ENCODE results near the gene FAM151B. TPM values are rescaled to one million over a fixed set of nuclear protein-coding genes. Genes with fewer than 3 reads are reported as not detected.

FAM151B gene
- total and polyA plus RNA-seq, 2 donors (not counting 1 experiment from before 2014, with no cell fraction given): 1.1 TPM; not detected in 1

GRCh38 chr5:80487444-80487828 is 464 bp upstream of the FAM151B start:
- peak overlapping the region; percentile 58 for H3K9ac ChIP-seq (ENCODE audit: low read length)
- intact Hi-C loops (cut with micrococcal nuclease): no loop called here
- H3K27ac Mint-ChIP-seq: no peak overlapping the region
- H3K9me3 ChIP-seq (ENCODE audit: control extremely low read depth in 1 of 3, control insufficient read depth in 2 of 3, insufficient read depth in 1 of 3, low read length in 2 of 3): peaks cover 3 to 30% (median 13%) of the 10 kb centered on the region in 3 donors
- H3K36me3 ChIP-seq (replicated peaks in 1 of 2; ENCODE audit: control extremely low read depth in 1 of 2, control insufficient read depth in 1 of 2, extremely low read depth in 1 of 2, insufficient read depth in 2 of 2, low read length in 1 of 2): no peaks in the 10 kb centered on the region
- peaks cover 18% of the 10 kb centered on the region for H3K4me1 Mint-ChIP-seq
- 68% methylated on average over 18 of the region's 18 CpGs for WGBS (ENCODE audit: insufficient coverage)
- ATAC-seq (ENCODE audit: low read depth) (no peak), DNase-seq (no peak)
- peaks cover 0 to 22% (median 8%) of the 10 kb centered on the region in 4 experiments for H3K27me3 ChIP-seq (replicated peaks in 1 of 4; ENCODE audit: control extremely low read depth in 1 of 4, control insufficient read depth in 3 of 4, insufficient read depth in 4 of 4, low read length in 3 of 4)
- no peaks in the 10 kb centered on the region for H3K79me2 ChIP-seq (ENCODE audit: control insufficient read depth, insufficient read depth, low read length)
- H3K27ac ChIP-seq (ENCODE audit: low read length in 2 of 2): no peak overlapping the region
- H3K27me3 Mint-ChIP-seq: peaks cover 31% of the 10 kb centered on the region
- H4K20me1 ChIP-seq (ENCODE audit: control insufficient read depth, insufficient read depth, low read length, poor library complexity, severe bottlenecking): no peaks in the 10 kb centered on the region
- peak overlapping the region; percentile 85 for H3K4me3 Mint-ChIP-seq
- H3K4me1 ChIP-seq (ENCODE audit: control insufficient read depth in 2 of 2, insufficient read depth in 2 of 2, low read length in 2 of 2): peaks cover 8 to 12% of the 10 kb centered on the region in 2 donors
- H3K4me2 ChIP-seq (replicated peaks; ENCODE audit: low read depth, low read length, poor library complexity, severe bottlenecking): peak overlapping the region; percentile 89
- H2AFZ ChIP-seq (ENCODE audit: insufficient read depth, low read depth, low read length, poor library complexity, severe bottlenecking): peak overlapping the region; percentile 71
- H3K4me3 ChIP-seq (ENCODE audit: control extremely low read depth in 1 of 5, extremely low read depth in 1 of 5, insufficient read depth in 1 of 5, low read depth in 2 of 5, low read length in 4 of 5): peak overlapping the region; percentile 35 to 60 (median 47)
- POLR2A ChIA-PET: no interaction called here
- TF ChIP-seq, protein P1, sequence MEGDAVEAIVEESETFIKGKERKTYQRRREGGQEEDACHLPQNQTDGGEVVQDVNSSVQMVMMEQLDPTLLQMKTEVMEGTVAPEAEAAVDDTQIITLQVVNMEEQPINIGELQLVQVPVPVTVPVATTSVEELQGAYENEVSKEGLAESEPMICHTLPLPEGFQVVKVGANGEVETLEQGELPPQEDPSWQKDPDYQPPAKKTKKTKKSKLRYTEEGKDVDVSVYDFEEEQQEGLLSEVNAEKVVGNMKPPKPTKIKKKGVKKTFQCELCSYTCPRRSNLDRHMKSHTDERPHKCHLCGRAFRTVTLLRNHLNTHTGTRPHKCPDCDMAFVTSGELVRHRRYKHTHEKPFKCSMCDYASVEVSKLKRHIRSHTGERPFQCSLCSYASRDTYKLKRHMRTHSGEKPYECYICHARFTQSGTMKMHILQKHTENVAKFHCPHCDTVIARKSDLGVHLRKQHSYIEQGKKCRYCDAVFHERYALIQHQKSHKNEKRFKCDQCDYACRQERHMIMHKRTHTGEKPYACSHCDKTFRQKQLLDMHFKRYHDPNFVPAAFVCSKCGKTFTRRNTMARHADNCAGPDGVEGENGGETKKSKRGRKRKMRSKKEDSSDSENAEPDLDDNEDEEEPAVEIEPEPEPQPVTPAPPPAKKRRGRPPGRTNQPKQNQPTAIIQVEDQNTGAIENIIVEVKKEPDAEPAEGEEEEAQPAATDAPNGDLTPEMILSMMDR (IDR thresholded peaks at IDR 0.05): no peak
- no peak for TF ChIP-seq EZH2 (IDR thresholded peaks at IDR 0.05; ENCODE audit: borderline replicate concordance, insufficient read depth, low read depth, low read length, poor library complexity, severe bottlenecking)
- CTCF ChIA-PET: no interaction called here
- H3K9me3 Mint-ChIP-seq (ENCODE audit: insufficient read depth): peaks cover 10% of the 10 kb centered on the region

- Histone ChIP-seq H3K27ac (ENCODE audit: low read length in 2 of 2) (no peak overlapping the region), H2AFZ (ENCODE audit: insufficient read depth, low read depth, low read length, poor library complexity, severe bottlenecking) (no peak overlapping the region), H3K36me3 (replicated peaks in 1 of 2; ENCODE audit: control extremely low read depth in 1 of 2, control insufficient read depth in 1 of 2, extremely low read depth in 1 of 2, insufficient read depth in 2 of 2, low read length in 1 of 2) (no peaks in the 10 kb centered on the region), H3K4me2 (replicated peaks; ENCODE audit: low read depth, low read length, poor library complexity, severe bottlenecking) (no peak overlapping the region), H3K4me3 (ENCODE audit: control extremely low read depth in 1 of 5, extremely low read depth in 1 of 5, insufficient read depth in 1 of 5, low read depth in 2 of 5, low read length in 4 of 5) (no peak overlapping the region), H3K9ac (ENCODE audit: low read length) (no peak overlapping the region), H3K9me3 (ENCODE audit: control extremely low read depth in 1 of 3, control insufficient read depth in 2 of 3, insufficient read depth in 1 of 3, low read length in 2 of 3) (peaks cover 0 to 14% (median 0%) of the 10 kb centered on the region in 3 donors), H3K4me1 (ENCODE audit: control insufficient read depth in 2 of 2, insufficient read depth in 2 of 2, low read length in 2 of 2) (peaks cover 8 to 12% of the 10 kb centered on the region in 2 donors), H3K27me3 (replicated peaks in 1 of 4; ENCODE audit: control extremely low read depth in 1 of 4, control insufficient read depth in 3 of 4, insufficient read depth in 4 of 4, low read length in 3 of 4) (peaks cover 0 to 22% (median 5%) of the 10 kb centered on the region in 4 experiments), H3K79me2 (ENCODE audit: control insufficient read depth, insufficient read depth, low read length) (no peaks in the 10 kb centered on the region), H4K20me1 (ENCODE audit: control insufficient read depth, insufficient read depth, low read length, poor library complexity, severe bottlenecking) (no peaks in the 10 kb centered on the region)
- Mint-ChIP-seq H3K4me3 (no peak overlapping the region), H3K27me3 (peaks cover 29% of the 10 kb centered on the region), H3K4me1 (peaks cover 18% of the 10 kb centered on the region), H3K27ac (no peak overlapping the region), H3K9me3 (ENCODE audit: insufficient read depth) (no peaks in the 10 kb centered on the region)
- no peak for DNase-seq
- intact Hi-C loops (cut with micrococcal nuclease): no loop called here
- ChIA-PET CTCF (no interaction called here), POLR2A (no interaction called here)
- ATAC-seq (ENCODE audit: low read depth): no peak
- no peak for TF ChIP-seq EZH2 (IDR thresholded peaks at IDR 0.05; ENCODE audit: borderline replicate concordance, insufficient read depth, low read depth, low read length, poor library complexity, severe bottlenecking)
- TF ChIP-seq, protein P1 (IDR thresholded peaks at IDR 0.05): no peak
- 77% methylated on average over 3 of the region's 3 CpGs for WGBS (ENCODE audit: insufficient coverage)
Measured at GRCh38 chr5:80491296-80491695, 3.4 kb downstream of the FAM151B start.
